ENCODE measurements around the gene SPON2. TPM values are rescaled to one million over a fixed set of nuclear protein-coding genes. Genes with fewer than 3 reads are reported as not detected.

Gene SPON2
- total and polyA plus RNA-seq, 10 donors = 8.3 to 51.3 (median 27.1) TPM

- 86 to 92% (median 90%) methylated on average over 16 of the region's 16 CpGs for WGBS, 5 donors
- Histone ChIP-seq H3K4me3 (no peak overlapping the region), H3K4me1 (peaks cover 13 to 85% (median 42%) of the 10 kb centered on the region in 6 donors), H3K27ac (no peak overlapping the region), H3K36me3 (peaks cover 0 to 27% (median 0%) of the 10 kb centered on the region in 6 donors), H3K9me3 (no peaks in the 10 kb centered on the region), H3K27me3 (replicated peaks in 1 of 7) (no peaks in the 10 kb centered on the region)
- no peak for TF ChIP-seq POLR2A (IDR thresholded peaks at IDR 0.05)
- no peak for TF ChIP-seq CTCF (IDR thresholded peaks at IDR 0.05 in 8 of 11, conservative IDR thresholded peaks at IDR 0.05 in 3 of 11)
- no peak for TF ChIP-seq POLR2AphosphoS5 (IDR thresholded peaks at IDR 0.05)
- intact Hi-C loops (cut with DNase I; ENCODE audit: low total_unique reads) = no loop called here
- DNase-seq = no peak
Measured at GRCh38 chr4:1195891-1196401, 23.6 kb upstream of the SPON2 start.

GRCh38 chr4:1195109-1195671 is 22.8 kb upstream of the SPON2 start:
- Histone ChIP-seq H3K36me3 (peaks cover 0 to 27% (median 0%) of the 10 kb centered on the region in 6 donors), H3K27me3 (replicated peaks in 1 of 7) (no peaks in the 10 kb centered on the region), H3K4me1 (peaks cover 9 to 78% (median 35%) of the 10 kb centered on the region in 6 donors), H3K27ac (peak overlapping the region in 1 of 8 donors; percentile 77), H3K9me3 (no peaks in the 10 kb centered on the region), H3K4me3 (no peak overlapping the region)
- no peak for TF ChIP-seq POLR2A (IDR thresholded peaks at IDR 0.05)
- TF ChIP-seq POLR2AphosphoS5 (IDR thresholded peaks at IDR 0.05) = peak in 1 of 3 donors; percentile 48
- WGBS, 5 donors = 88 to 98% (median 93%) methylated on average over 24 to 29 of the region's 29 CpGs
- intact Hi-C loops (cut with DNase I; ENCODE audit: low total_unique reads) = no loop called here
- no peak for DNase-seq

GRCh38 chr4:1194010-1194900 is 21.9 kb upstream of the SPON2 start:
- intact Hi-C loops (cut with DNase I; ENCODE audit: low total_unique reads) = no loop called here
- Histone ChIP-seq H3K4me1 (peaks cover 9 to 68% (median 25%) of the 10 kb centered on the region in 6 donors), H3K27me3 (replicated peaks in 1 of 7) (no peaks in the 10 kb centered on the region), H3K4me3 (no peak overlapping the region), H3K36me3 (peaks cover 0 to 27% (median 0%) of the 10 kb centered on the region in 6 donors), H3K27ac (peak overlapping the region in 7 of 8 donors; percentile 8 to 77 (median 51)), H3K9me3 (no peaks in the 10 kb centered on the region)
- TF ChIP-seq POLR2AphosphoS5 (IDR thresholded peaks at IDR 0.05) (peak in 2 of 3 donors; percentile 15 to 54), CTCF (IDR thresholded peaks at IDR 0.05 in 8 of 11, conservative IDR thresholded peaks at IDR 0.05 in 3 of 11) (peak in 1 of 11 experiments; percentile 26), POLR2A (IDR thresholded peaks at IDR 0.05) (no peak)
- WGBS, 5 donors = 75 to 88% (median 81%) methylated on average over 20 to 52 of the region's 52 CpGs
- DNase-seq = peak; percentile 76

GRCh38 chr4:1193206-1194009 is 21.0 kb upstream of the SPON2 start:
- Histone ChIP-seq H3K27ac (peak overlapping the region in 7 of 8 donors; percentile 8 to 77 (median 67)), H3K4me3 (no peak overlapping the region), H3K4me1 (peaks cover 9 to 60% (median 24%) of the 10 kb centered on the region in 6 donors), H3K27me3 (replicated peaks in 1 of 7) (no peaks in the 10 kb centered on the region), H3K36me3 (peaks cover 0 to 27% (median 0%) of the 10 kb centered on the region in 6 donors), H3K9me3 (no peaks in the 10 kb centered on the region)
- no peak for DNase-seq
- no peak for TF ChIP-seq CTCF (IDR thresholded peaks at IDR 0.05 in 8 of 11, conservative IDR thresholded peaks at IDR 0.05 in 3 of 11)
- TF ChIP-seq POLR2A (IDR thresholded peaks at IDR 0.05) = no peak
- peak in 1 of 3 donors; percentile 2 for TF ChIP-seq POLR2AphosphoS5 (IDR thresholded peaks at IDR 0.05)
- WGBS, 5 donors = 38 to 59% (median 47%) methylated on average over 24 to 28 of the region's 28 CpGs
- intact Hi-C loops (cut with DNase I; ENCODE audit: low total_unique reads) = no loop called here

Measured in spleen (tissue), 11 donors.